Cardiac fibroblast (primary cell): ENCODE data around the gene ATP11A.

Experiments
- DNase-seq, 2 donors: peaks; one replicate each; pipeline versions ENCODE4 v3.0.0 to v3.0.0-alpha.2; 2010; ENCODE audit warnings: low read depth in 2 of 2
- H3K4me3 ChIP-seq, 2 donors: replicated peaks in 1 of 2; 1 replicate in 1 of 2; 2 replicates in 1 of 2; pipeline ENCODE4 v1.5.1; 2011; ENCODE audit warnings: low read depth in 2 of 2, low read length in 2 of 2, mild to moderate bottlenecking in 2 of 2, moderate library complexity in 1 of 2
- CTCF ChIP-seq: IDR thresholded peaks from one replicate; pipeline ENCODE4 v1.5.1; 2011; ENCODE audit warnings: low read depth, mild to moderate bottlenecking, low read length, inconsistent platforms

The ATP11A gene

GRCh38 chr13:112764028-112764427 lies 74.2 kb downstream of the ATP11A start:
- no peak overlapping the region for H3K4me3 ChIP-seq
- TF ChIP-seq CTCF: no peak
- DNase-seq: no peak

- no peak for TF ChIP-seq CTCF
- no peak for DNase-seq
- H3K4me3 ChIP-seq: no peak overlapping the region
Observed at GRCh38 chr13:112764864-112765561, 75.2 kb downstream of the ATP11A start.

- DNase-seq: no peak
Observed at GRCh38 chr13:112765731-112766130, 75.9 kb downstream of the ATP11A start.

GRCh38 chr13:112766336-112766735 lies 76.5 kb downstream of the ATP11A start:
- no peak overlapping the region for H3K4me3 ChIP-seq
- DNase-seq: no peak
- TF ChIP-seq CTCF: no peak

More at GRCh38 chr13:112765731-112766130, 75.9 kb downstream of the ATP11A start:
- H3K4me3 ChIP-seq: no peak overlapping the region
- no peak for TF ChIP-seq CTCF

- no peak for DNase-seq
- H3K4me3 ChIP-seq: no peak overlapping the region
- TF ChIP-seq CTCF: no peak
Observed at GRCh38 chr13:112767506-112768471, 78.0 kb downstream of the ATP11A start.

GRCh38 chr13:112768795-112769481 lies 79.1 kb downstream of the ATP11A start:
- no peak overlapping the region for H3K4me3 ChIP-seq
- TF ChIP-seq CTCF: no peak
- DNase-seq: no peak
